ENCODE results near the gene KRTAP4-4.

The KRTAP4-4 gene

GRCh38 chr17:41184480-41184961 lies 24.0 kb upstream of the KRTAP4-4 start, which contains the start of gene KRTAP4-1:
TSS of gene KRTAP4-1 (minus strand) at chr17:41184911. CDS start at chr17:41184854, 57 bp downstream.
- DNase-seq (ENCODE audit: low read depth) = no peak
- TF ChIP-seq, protein P1, sequence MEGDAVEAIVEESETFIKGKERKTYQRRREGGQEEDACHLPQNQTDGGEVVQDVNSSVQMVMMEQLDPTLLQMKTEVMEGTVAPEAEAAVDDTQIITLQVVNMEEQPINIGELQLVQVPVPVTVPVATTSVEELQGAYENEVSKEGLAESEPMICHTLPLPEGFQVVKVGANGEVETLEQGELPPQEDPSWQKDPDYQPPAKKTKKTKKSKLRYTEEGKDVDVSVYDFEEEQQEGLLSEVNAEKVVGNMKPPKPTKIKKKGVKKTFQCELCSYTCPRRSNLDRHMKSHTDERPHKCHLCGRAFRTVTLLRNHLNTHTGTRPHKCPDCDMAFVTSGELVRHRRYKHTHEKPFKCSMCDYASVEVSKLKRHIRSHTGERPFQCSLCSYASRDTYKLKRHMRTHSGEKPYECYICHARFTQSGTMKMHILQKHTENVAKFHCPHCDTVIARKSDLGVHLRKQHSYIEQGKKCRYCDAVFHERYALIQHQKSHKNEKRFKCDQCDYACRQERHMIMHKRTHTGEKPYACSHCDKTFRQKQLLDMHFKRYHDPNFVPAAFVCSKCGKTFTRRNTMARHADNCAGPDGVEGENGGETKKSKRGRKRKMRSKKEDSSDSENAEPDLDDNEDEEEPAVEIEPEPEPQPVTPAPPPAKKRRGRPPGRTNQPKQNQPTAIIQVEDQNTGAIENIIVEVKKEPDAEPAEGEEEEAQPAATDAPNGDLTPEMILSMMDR (conservative IDR thresholded peaks at IDR 0.05; ENCODE audit: low read depth, low read length) = no peak
- no peak within 1 kb of the TSS for H3K4me3 ChIP-seq (ENCODE audit: low read depth, low read length)

GRCh38 chr17:41178843-41179616 lies 18.5 kb upstream of the KRTAP4-4 start:
- no peak overlapping the region for H3K4me3 ChIP-seq (ENCODE audit: low read depth, low read length)
- TF ChIP-seq, protein P1 (conservative IDR thresholded peaks at IDR 0.05; ENCODE audit: low read depth, low read length) = no peak
- DNase-seq (ENCODE audit: low read depth) = no peak

- H3K4me3 ChIP-seq (ENCODE audit: low read depth, low read length) = no peak overlapping the region
- DNase-seq (ENCODE audit: low read depth) = no peak
- TF ChIP-seq, protein P1 (conservative IDR thresholded peaks at IDR 0.05; ENCODE audit: low read depth, low read length) = no peak
These were observed 17.8 kb upstream of the KRTAP4-4 start for GRCh38 chr17:41178341-41178740.

DNA sequence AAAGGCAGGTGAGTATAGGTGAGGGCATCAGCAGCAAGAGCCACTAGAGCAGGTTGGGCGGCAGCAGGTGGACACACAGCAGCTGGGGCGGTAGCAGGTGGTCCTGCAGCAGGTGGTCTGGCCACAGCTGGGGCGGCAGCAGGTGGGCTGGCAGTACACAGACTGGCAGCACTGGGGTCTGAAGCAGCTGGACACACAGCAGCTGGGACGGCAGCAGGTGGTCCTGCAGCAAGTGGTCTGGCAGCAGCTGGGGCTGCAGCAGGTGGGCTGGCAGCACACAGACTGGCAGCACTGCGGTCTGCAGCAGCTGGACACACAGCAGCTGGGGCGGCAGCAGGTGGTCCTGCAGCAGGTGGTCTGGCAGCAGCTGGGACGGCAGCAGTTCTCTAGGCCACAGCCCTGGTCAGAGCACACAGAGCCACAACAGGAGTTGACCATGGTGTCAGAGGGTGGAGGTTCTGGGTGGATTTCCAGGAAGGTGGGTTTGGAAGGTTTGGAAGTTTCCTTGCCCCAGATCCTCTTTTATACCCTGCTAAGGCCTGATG lies 17.3 kb upstream of the KRTAP4-4 start, which contains the start of gene KRTAP4-2:
Gene KRTAP4-2 (minus strand): TSS at position 495 of the 545 bp plus-strand sequence. CDS start 57 bp downstream, at position 438.
- TF ChIP-seq, protein P1 (conservative IDR thresholded peaks at IDR 0.05; ENCODE audit: low read depth, low read length) = no peak
- no peak within 1 kb of the TSS for H3K4me3 ChIP-seq (ENCODE audit: low read depth, low read length)
- DNase-seq (ENCODE audit: low read depth) = no peak

GRCh38 chr17:41176744-41177387 lies 16.3 kb upstream of the KRTAP4-4 start:
- no peak for DNase-seq (ENCODE audit: low read depth)
- TF ChIP-seq, protein P1 (conservative IDR thresholded peaks at IDR 0.05; ENCODE audit: low read depth, low read length) = no peak

GRCh38 chr17:41171886-41172285 lies 11.3 kb upstream of the KRTAP4-4 start:
- no peak overlapping the region for H3K4me3 ChIP-seq (ENCODE audit: low read depth, low read length)
- no peak for DNase-seq (ENCODE audit: low read depth)
- TF ChIP-seq, protein P1 (conservative IDR thresholded peaks at IDR 0.05; ENCODE audit: low read depth, low read length) = no peak

More at GRCh38 chr17:41176744-41177387, 16.3 kb upstream of the KRTAP4-4 start:
- no peak overlapping the region for H3K4me3 ChIP-seq (ENCODE audit: low read depth, low read length)
